HG03060 (cell line): Measurements from ENCODE around the gene SEPTIN10.
"Not testable (repeated sequence)": the region's sequence is repeated elsewhere in the genome, so short reads cannot be mapped to it uniquely, and the experiment has no call there.

ENCODE experiments used
- ATAC-seq: cut with Tn5 transposase; IDR thresholded peaks from one replicate; pipeline ENCODE4 v1.9.1; 2021; ENCODE audit warnings: low read depth, moderate number of reproducible peaks; ENCODE audit not compliant: unreplicated experiment

Gene SEPTIN10

DNA sequence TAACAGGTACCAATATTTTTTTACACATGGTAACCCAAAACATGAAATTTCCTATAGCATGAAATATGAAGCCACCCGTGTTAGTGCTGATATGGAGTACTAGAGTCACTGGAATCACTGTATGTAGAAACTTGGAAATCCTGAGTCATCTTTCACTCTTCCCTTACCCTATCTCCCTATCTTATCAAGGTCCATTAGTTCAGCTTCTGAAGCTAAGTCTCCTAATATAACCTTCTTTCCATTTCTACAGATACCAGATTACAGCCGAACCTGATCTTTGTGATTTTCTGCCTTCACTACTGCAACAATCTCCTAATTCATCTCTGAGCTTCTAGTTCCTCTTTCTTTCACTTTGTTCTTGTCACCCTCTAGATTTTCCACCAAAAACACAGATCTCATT is 59.0 kb downstream of the SEPTIN10 start:
- ATAC-seq: no peak

DNA sequence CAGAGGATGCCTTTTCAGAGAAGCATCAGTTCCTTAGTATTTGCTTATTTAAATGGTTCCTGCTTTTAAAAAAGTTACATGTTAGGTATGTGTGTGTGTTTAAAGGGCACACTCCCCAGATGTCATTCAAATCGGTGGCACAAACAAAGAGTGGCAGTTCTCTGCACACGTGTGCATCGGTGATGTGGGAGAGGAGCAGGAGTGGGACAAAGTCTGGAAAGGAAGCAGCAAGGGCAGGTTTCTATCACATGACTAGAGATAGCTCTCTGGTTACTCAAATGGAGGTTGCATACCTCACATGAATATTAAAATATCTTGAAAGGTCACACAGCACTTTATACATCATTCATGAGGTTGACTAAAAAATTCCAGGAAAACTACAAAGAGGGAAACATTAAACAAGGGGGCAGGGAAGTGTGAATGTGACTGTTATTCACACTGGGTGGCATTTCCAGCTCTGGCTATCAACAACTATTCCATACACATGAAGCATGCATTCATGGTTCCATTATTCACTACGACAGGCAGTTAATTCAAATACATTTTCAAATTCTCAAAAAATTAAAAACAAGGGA is 64.7 kb downstream of the SEPTIN10 start:
- no peak for ATAC-seq

DNA sequence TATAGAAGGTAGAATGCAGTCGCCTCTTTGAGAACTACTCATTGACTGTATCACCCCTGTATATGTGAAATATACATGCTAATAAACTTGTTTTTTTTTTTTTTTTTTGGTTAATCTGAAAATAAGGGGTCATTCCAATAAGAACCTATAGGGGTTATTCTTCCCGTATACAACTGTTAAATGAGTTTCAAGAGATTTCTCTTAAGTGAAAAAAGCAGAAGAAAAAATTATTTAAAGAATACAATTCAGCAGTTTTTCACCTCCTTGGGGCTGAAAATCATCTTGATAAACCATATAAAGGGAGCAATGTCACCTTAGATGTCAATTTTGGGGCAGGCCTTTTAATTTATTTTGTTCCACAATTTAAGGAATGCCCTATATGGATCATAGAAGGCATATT is 66.5 kb downstream of the SEPTIN10 start:
- no peak for ATAC-seq

DNA sequence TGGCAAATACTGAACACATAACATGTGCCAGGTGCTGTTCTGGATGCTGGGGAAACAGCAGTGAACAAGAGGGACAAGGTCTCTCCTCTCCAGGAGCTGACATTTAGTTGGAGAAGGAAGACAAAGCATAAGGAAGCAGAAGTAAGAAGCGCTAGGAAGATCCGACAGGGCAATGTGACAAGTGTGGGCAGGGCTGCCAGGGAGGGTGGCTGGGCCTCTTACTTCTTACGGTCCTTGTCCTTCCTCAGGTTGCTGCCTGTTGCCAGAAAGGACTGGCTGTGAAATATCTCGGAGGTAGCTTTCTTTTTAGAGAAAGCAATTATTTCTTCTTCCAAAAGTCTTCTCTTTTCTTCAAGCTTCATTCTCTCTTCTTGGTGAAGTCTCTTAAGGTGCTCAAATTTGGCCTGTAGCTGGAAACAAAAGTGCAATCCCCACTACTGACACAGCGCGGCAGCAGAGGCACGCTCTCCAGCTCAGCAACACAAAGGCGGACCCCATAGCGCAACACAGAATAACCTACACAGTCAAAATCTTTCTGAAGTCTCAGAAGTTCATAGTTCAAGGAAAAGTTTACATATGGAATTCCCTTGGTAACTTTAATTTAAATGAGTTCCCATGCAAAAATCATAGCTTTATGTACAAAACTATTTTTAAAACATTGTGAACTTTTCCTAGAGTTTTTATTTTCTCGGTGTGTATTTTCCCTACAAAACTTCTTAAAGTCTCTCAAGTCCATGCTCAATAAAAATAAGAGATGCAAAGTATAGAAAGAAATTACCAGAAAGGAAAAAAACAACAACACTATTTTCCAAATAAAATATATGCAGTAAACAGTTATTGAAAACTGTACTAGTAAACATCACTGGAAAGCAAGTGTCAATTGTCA is 67.7 kb downstream of the SEPTIN10 start:
- no peak for ATAC-seq

DNA sequence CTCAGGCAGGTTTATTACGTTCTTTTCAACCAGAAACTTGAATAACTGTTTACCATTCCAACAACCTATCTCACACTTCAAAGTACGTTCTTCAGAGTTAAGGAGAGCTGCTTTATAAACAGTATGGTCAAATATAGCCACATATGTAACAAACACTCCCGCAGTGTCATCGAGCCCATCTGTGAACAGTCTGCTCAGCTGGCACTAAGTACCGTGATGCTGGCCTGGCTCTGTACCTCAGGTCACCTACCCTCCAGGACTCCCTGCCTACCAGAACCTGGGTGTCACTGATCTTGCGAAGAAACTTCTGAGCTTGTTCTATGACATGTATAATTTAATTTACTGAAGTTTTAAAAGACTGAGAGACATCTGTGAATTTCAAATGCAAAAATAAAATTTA is 71.4 kb downstream of the SEPTIN10 start:
- ATAC-seq: no peak

DNA sequence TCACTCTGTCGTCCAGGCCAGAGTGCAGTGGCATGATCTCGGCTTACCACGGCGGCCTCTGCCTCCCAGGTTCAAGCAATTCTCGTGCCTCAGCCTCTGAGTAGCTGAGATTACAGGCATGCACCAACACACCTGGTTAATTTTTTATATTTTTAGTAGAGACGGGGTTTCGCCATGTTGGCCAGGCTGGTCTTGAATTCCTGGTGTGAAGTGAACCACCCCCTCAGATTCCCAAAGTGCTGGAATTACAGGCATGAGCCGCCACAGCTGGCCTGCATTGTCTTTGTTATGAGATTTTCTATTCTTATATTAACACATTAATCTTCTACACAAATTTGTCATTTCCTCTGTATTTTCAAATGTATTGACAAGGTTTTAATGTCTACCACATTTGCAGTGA is 75.2 kb downstream of the SEPTIN10 start:
- no peak for ATAC-seq

DNA sequence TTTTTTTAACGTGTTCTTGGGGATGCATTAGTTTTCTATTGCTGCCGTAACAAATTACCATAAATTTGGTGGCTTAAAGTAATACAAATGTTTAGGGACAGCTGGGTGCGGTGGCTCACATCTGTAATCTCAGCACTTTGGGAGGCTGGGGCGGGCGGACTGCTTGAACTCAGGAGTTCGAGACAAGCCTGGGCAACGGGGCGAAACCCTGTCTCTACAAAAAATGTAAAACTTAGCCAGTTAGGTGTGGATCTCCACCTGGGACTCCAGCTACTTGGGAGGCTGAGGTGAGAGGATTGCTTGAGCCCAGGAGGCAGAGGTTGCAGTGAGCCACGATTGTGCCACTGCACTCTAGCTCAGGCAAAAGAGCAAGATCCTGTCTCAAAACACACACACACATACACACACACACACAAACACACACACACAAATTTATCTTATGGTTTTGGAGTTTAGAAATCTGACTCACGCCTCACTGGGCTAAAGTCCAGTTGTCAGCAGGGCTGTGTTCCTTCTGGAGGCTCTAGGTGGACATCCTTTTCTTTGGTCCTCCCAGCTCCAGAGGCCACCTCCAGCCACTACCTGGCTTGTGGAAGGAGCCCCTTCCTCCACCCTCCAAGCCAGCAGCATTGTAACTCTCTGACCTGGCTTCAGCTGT is 76.1 kb downstream of the SEPTIN10 start:
- ATAC-seq: no peak

DNA sequence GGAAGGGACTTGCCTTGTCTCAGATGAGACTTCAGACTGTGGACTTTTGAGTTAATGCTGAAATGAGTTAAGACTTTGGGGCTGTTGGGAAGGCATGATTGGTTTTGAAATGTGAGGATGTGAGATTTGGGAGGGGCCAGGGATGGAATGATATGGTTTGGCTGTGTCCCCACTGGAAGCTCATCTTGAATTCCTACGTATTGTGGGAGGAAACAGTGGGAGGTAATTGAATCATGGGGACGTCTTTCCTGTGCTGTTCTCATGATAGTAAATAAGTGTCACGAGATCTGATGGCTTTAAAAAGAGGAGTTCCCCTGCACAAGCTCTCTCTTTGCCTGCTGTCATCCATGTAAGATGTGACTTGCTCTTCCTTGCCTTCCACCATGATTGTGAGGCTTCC is 77.2 kb downstream of the SEPTIN10 start:
- ATAC-seq: not testable (repeated sequence)

DNA sequence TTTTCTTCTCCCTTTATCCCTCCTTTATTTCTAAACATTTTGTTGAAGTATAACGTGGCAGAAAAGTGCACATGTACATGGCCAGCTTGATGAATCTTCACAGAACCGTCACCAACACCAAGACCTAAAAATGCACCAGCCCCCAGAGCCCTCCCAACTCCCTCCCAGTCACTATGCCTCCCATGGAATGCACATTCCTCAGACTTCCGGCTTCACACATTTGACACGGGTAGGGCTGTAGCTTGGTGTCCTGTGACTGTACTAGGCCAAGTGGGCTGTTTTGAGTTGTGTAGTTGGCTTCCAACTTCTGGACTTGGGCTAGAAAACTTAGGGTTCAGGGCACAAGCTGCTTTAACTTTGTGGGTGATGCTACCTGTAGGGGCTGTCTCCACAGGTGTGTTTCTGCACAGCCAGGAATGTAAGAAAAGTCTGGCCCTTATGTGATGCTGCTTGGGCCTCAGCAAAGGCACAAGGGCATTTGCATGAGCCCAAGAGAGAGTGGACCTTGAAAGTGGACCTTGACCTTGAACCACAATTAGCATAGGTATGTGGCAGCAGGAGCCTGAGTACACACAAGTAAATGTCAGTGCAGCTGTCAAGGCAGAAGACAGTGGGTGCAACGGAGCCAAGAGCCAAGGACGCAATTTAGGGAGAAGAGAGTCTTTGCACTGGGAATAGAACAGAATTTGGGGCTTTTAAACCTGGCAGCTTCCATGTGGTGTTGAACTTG is 78.4 kb downstream of the SEPTIN10 start:
- ATAC-seq: no peak

DNA sequence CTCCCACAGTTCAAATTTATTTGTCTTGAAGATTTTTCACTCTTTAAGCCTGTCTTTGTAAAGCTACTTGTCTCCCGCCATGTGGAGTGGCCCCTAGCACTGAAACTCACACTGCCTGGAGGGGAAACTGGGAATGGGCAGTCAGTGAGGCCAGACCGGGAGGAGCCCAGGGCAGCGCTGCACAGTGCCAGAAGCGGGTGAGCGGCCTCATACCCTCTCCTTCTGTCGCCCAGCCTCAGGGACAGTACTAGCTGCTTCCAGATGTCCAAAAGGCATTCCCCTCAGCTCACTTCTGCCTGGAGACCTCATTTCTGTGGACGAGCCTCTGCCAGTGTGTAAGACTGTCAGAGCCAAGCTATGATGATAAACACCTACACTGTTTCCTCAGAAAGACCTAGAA is 79.9 kb downstream of the SEPTIN10 start:
- no peak for ATAC-seq

DNA sequence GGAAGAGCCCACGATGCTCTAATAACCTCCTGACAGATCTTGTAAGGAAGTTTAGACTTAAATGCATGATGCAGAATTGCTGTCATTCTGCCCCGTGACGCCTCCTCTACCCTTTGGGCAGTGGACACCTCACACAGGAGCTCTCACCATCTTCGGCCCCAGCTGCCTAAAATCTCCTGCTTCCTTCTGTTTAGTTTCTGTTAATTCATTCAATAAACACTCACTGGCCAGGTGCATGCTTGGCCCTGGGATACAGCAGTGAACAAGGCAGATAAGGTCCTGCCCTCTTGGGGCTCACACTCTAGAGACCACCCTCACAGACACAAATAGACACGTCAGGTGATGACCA is 81.1 kb downstream of the SEPTIN10 start:
- ATAC-seq: no peak

DNA sequence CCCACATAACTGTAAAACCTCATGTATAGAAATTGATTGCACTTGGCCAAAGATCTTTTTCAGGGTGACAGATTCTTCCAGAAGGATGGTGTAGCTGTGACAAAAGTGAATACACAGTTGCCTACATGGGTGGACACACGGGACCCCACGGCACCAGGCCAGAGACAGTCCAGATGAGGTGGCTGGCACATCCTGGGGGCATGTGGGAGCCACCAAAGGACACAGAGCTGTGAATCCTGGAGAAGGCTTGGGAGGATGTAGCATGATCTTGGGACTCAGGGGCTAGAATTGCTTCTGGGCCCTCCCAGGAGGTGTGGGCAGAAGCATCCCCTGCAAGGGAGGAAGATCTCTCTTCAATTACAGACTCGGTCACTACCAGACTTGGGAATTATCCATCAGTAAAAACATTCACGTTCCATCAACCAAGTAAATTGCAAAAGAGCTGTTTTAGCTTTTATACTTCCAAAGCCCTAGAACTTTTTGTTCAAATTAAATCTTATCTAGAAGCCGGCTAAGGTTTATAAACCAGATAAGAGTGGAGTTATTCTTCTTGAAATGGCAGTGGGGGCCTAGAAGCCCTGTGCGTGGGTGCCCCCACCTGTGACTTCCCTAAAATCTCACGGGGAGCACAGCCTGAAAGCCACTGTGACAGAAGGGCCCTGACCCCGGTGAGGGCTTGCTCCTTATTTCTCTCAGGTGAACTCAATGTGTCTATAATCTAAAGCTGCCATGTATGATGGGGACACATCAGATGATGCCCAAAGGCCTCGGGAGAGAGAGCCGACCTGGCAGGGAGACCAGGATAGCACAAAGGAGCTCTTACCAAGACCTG is 81.7 kb downstream of the SEPTIN10 start:
- ATAC-seq: no peak

DNA sequence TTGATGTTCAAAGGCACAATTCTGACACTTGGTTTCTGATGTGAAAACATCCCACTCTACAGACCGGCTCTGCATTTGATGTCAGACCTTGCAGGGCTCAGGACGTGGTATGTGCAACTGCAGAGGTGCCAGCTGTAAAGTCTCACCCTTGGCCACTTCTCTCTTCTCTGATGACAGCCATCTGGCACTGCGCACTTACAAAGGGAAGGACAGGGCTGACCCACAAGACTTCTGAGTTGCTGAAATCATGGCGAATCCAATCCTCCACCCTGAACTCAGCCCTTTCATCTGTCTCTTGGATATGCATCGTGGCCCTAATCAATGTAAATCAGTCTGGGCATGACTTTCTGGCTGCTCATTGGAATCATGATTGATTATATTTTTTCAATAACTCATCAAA is 82.5 kb downstream of the SEPTIN10 start:
- ATAC-seq: no peak

DNA sequence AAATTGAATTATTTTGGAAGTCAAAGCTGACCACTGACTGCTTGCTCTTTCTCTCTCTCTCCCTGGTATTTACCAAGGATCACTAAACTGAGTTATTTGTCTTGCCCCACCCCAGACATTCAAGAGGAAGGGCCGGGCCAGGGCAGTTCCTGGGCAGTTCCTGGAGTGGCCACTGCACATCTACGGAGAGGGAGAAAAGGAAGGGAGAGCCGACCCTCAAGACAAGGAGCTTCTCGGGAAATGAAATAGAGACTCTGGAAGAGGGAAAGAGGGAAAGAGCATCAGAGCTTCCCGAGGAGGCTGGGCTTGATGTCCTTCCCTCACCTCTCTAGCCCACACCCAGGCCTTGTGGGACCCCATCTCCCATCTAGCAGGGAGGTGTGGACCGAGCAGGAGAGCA is 83.1 kb downstream of the SEPTIN10 start:
- no peak for ATAC-seq

DNA sequence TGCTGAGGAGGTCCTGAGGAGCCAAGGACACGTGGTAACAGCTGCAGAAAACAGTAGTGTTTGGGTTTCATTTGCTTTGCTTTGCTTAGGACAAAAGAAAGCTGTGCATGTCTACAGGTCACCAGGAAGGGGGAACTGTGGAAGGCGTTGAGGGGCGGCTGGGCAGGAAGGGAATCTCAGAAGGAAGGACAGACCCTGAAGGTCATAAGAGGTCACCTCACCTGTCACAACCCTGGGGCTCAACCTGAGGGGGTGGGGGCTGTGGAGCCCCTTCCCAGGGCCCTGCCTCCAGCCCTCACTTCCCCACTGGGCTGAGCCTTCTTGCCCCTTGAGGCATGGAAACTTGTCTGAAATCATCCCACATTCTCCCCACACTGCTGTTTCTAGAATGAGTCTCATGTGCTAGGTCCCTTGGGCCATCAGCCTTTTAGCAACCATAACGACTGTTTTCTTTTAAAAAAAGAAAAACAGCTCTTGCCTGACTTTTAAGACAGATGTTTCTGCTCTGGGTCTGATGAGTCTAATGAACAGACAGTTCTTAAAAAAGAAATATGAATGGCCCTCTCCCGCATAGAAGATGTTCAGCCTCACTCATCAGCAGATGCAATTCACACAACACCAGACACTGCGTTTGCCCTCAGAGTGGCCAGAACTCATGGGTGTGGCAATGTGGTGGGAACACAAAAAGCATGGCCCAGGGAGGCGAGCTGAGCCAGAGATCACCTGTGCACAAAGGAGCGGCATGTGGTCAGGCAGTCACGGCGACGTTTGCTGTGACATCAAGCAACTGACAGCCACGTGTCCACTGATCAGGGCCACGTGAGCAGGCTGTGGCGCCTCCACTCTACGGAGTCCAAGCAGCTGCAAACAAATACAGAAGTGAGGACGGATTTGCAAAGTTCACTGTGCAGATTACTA is 84.0 kb downstream of the SEPTIN10 start:
- no peak for ATAC-seq

DNA sequence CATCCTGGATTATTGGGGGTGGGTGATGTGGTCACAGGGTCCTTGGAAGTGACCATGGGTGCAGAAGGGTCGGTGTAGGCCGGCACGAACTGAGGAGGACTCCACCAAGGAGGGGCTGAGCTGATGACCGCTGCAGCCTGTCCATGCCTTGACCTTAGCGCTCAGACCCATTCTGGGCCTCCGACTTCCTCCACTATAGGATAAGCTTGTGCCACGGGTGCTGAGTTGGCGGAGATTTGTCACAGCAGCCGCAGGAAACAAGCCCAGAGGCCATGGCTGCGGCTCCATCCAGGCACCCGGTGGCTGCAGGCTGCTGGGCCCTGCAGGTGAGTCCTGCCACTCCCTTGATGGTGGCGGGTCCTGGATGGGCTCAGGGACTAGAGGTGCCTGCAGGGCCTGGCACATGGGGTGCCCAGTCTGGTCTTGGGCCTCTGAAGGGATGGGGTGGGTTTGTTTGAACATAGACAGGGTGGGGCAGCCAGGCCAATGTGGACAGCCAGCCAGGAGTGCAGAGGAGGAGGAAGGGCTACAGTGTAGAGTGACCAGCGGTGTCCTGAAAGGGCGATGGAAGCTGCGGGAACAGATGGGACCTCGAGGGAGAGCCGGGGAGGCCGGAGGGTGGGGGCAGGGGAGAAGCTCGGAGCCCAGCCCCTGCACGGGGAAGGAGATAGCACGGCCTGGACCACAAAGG is 84.8 kb downstream of the SEPTIN10 start:
- no peak for ATAC-seq

DNA sequence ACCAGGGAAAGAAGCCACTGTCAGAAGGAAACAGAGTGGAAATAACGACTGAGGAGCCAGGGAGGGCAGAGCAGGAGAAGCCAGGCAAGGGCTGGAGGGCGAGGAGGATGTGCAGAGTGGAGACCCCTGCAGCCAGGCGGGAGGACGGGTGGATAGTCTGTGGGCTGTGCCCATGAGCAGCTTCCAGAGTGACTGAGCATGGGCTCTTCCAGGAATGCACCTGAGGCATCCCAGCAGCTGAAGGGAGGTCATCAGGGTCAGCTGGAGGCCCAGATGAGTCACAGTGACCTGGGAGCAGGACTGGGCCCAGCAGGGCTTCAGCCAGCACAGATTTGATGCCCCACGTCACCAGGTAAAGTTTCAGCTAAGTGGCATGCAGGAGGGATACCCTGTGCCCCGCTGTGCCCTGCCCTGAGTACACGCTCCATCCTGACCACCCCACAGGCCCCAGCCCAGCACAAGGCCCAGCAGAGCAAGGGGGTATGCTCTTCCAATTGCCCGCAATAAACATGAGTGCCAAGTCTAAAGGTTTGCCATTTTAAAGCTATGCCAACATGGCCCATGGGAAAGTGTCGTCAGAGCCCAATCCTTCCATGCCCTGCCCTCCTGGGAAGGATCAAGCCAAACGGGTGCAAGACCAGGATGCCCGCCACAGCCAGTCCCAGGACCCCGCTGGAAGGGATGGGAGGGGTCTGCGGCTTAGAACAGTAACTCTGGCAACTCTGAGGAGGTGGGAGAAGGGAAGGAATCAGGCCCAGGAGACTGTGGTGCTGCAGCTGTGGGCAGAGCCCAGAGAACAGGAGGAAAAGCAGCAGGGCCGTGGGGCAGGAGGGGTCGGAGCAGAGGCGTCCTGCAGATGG is 85.7 kb downstream of the SEPTIN10 start:
- ATAC-seq: no peak

DNA sequence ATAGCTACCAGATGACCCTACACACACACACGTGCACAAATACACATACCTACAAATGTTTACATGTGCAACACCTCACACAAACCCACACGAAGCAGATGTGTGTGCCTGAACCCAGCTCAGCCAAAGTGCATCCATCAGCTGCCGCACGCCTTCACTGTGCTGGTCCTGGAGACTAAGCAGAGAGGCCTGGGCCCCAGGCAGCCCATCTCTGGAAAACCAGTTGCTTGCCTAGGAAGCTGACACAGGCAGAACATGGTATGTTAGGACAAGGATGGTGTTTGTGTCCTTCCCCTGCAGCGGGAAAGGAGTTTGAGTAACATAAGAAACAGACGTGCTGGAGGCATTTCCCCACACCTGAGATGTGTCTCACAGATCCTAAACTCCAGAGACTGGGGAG is 86.7 kb downstream of the SEPTIN10 start:
- no peak for ATAC-seq
